H1 (cell line): Measurements from ENCODE around the gene GPR15. TPM values are rescaled to one million over a fixed set of nuclear protein-coding genes. Genes with fewer than 3 reads are reported as not detected.

ENCODE experiments used
- CTCF ChIA-PET: fragments of 300-600 bp; sonication (Branson Sonifier 250); formaldehyde crosslinking; loops from one replicate; lab custom pipeline; 2021; ENCODE audit not compliant: partially characterized antibody; lab: Charles Lee
- POLR2A ChIA-PET: fragments of 300-600 bp; sonication (Branson Sonifier 250); formaldehyde crosslinking; loops from one replicate; lab custom pipeline; 2021; ENCODE audit warnings: inconsistent platforms; ENCODE audit not compliant: partially characterized antibody; lab: Charles Lee
- DNase-seq, 2 experiments: peaks; one replicate each; pipeline versions ENCODE4 v3.0.0 to v3.0.0-alpha.2; 2010 to 2022; ENCODE audit warnings: low spot score in 2 of 2, low read depth in 1 of 2, mixed read lengths in 1 of 2
- FAIRE-seq: peaks from 2 replicates; lab custom pipeline; 2011; peaks lifted over from hg19 to GRCh38; lab: Jason Lieb, UNC
- H2AFZ ChIP-seq: 2 replicates; pipeline ENCODE4 v1.8.1; 2012; ENCODE audit warnings: low read length, inconsistent platforms
- H2AK5ac ChIP-seq: 2 replicates; pipeline ENCODE4 v1.6.1; 2013; ENCODE audit warnings: low read depth, low read length
- H2BK120ac ChIP-seq: replicated peaks from 2 replicates; pipeline ENCODE3; 2013; ENCODE audit warnings: low read depth, low read length, inconsistent platforms
- H2BK12ac ChIP-seq: 2 replicates; pipeline ENCODE4 v1.6.1; 2013; ENCODE audit warnings: low read depth, low read length
- H2BK15ac ChIP-seq: 2 replicates; pipeline ENCODE4 v1.6.1; 2013; ENCODE audit warnings: low read length
- H2BK20ac ChIP-seq: 2 replicates; pipeline ENCODE4 v1.6.1; 2013; ENCODE audit warnings: low read length
- H2BK5ac ChIP-seq: 2 replicates; pipeline ENCODE4 v1.6.1; 2013; ENCODE audit warnings: low read depth, low read length
- H3K14ac ChIP-seq: 2 replicates; pipeline ENCODE4 v1.6.1; 2013; ENCODE audit warnings: inconsistent platforms; ENCODE audit not compliant: insufficient read length
- H3K18ac ChIP-seq: 2 replicates; pipeline ENCODE4 v1.6.1; 2013; ENCODE audit warnings: low read length; ENCODE audit errors: extremely low read depth
- H3K23ac ChIP-seq: 2 replicates; pipeline ENCODE4 v1.6.1; 2013; ENCODE audit warnings: inconsistent platforms; ENCODE audit not compliant: insufficient read length
- H3K23me2 ChIP-seq: 2 replicates; pipeline ENCODE4 v1.6.1; 2013; ENCODE audit warnings: low read depth, low read length
- H3K27ac ChIP-seq: 2 replicates; pipeline ENCODE4 v1.6.1; 2011; ENCODE audit warnings: low read depth, low read length, inconsistent platforms
- H3K27me3 ChIP-seq, 4 experiments: replicated peaks in 1 of 4; 1 replicate in 1 of 4; 2 replicates in 3 of 4; pipeline versions ENCODE4 v1.6.1 to v1.8.1; 2011 to 2013; ENCODE audit warnings: low read length in 3 of 4, mild to moderate bottlenecking in 3 of 4, inconsistent platforms in 2 of 4, mixed read lengths in 2 of 4, moderate library complexity in 1 of 4; ENCODE audit not compliant: control insufficient read depth in 3 of 4, insufficient read depth in 3 of 4; ENCODE audit errors: extremely low read depth in 1 of 4
- H3K36me3 ChIP-seq, 4 experiments: 2 replicates each; pipeline versions ENCODE4 v1.6.1 to v1.8.1; 2011 to 2013; ENCODE audit warnings: mild to moderate bottlenecking in 4 of 4, low read length in 3 of 4, moderate library complexity in 2 of 4, control low read depth in 1 of 4, inconsistent platforms in 1 of 4; ENCODE audit not compliant: insufficient read depth in 4 of 4, control insufficient read depth in 2 of 4
- H3K4ac ChIP-seq: replicated peaks from 2 replicates; pipeline ENCODE3; 2013; ENCODE audit warnings: low read length, low read depth, mixed read lengths, inconsistent platforms; ENCODE audit not compliant: insufficient read length
- H3K4me1 ChIP-seq, 4 experiments: replicated peaks in 1 of 4; 1 replicate in 1 of 4; 2 replicates in 3 of 4; pipeline versions ENCODE4 v1.6.1 to v1.8.1; 2011 to 2013; ENCODE audit warnings: low read length in 3 of 4, inconsistent platforms in 2 of 4, mixed read lengths in 1 of 4; ENCODE audit not compliant: insufficient read depth in 4 of 4, control insufficient read depth in 3 of 4
- H3K4me2 ChIP-seq, 2 experiments: 2 replicates each; pipeline versions ENCODE4 v1.6.1 to v1.8.1; 2011 to 2013; ENCODE audit warnings: low read depth in 2 of 2, low read length in 2 of 2, control low read depth in 1 of 2, inconsistent platforms in 1 of 2, mild to moderate bottlenecking in 1 of 2; ENCODE audit not compliant: insufficient read depth in 1 of 2
- H3K4me3 ChIP-seq, 4 experiments: fragments of 200-600, 300-600 bp in 1 of 4; sonication (generic), shearing (Covaris generic), sonication (Bioruptor Twin) in 1 of 4; 2 replicates each; pipeline versions ENCODE4 v1.5.1 to v1.8.1; 2011 to 2016; ENCODE audit warnings: low read length in 4 of 4, low read depth in 3 of 4, control low read depth in 2 of 4, inconsistent platforms in 2 of 4, mild to moderate bottlenecking in 2 of 4, mixed read lengths in 1 of 4, moderate library complexity in 1 of 4; ENCODE audit not compliant: insufficient read depth in 2 of 4; ENCODE audit errors: extremely low read depth in 1 of 4
- H3K56ac ChIP-seq: replicated peaks from 2 replicates; pipeline ENCODE3; 2013; ENCODE audit warnings: low read depth, mild to moderate bottlenecking, mixed read lengths, low read length, inconsistent platforms; ENCODE audit not compliant: insufficient read length
- H3K79me1 ChIP-seq: 2 replicates; pipeline ENCODE4 v1.6.1; 2013; ENCODE audit warnings: low read depth, low read length, control low read depth
- H3K79me2 ChIP-seq, 2 experiments: 2 replicates each; pipeline versions ENCODE4 v1.6.1 to v1.8.1; 2012 to 2013; ENCODE audit warnings: low read length in 2 of 2, mild to moderate bottlenecking in 2 of 2, inconsistent platforms in 1 of 2; ENCODE audit not compliant: insufficient read depth in 2 of 2, control insufficient read depth in 1 of 2
- H3K9ac ChIP-seq, 4 experiments: replicated peaks in 1 of 4; 1 replicate in 1 of 4; 2 replicates in 3 of 4; pipeline versions ENCODE4 v1.6.1 to v1.8.1; 2011 to 2013; ENCODE audit warnings: low read depth in 3 of 4, low read length in 3 of 4, control low read depth in 2 of 4, mild to moderate bottlenecking in 2 of 4, moderate library complexity in 2 of 4, inconsistent platforms in 1 of 4; ENCODE audit errors: extremely low read depth in 1 of 4
- H3K9me3 ChIP-seq, 2 experiments: 2 replicates each; pipeline versions ENCODE4 v1.6.1 to v1.8.1; 2012 to 2013; ENCODE audit warnings: mild to moderate bottlenecking in 2 of 2, moderate library complexity in 2 of 2, control low read depth in 1 of 2, inconsistent platforms in 1 of 2, low read depth in 1 of 2, low read length in 1 of 2, mixed read lengths in 1 of 2; ENCODE audit not compliant: insufficient read depth in 2 of 2
- H4K20me1 ChIP-seq, 2 experiments: replicated peaks in 1 of 2; 2 replicates each; pipeline versions ENCODE3 to v1.8.1; 2011 to 2013; ENCODE audit warnings: inconsistent platforms in 2 of 2, low read length in 2 of 2, mild to moderate bottlenecking in 1 of 2; ENCODE audit not compliant: insufficient read depth in 2 of 2, control insufficient read depth in 1 of 2
- H4K5ac ChIP-seq: 2 replicates; pipeline ENCODE4 v1.6.1; 2013; ENCODE audit warnings: low read length, low read depth, mixed read lengths, inconsistent platforms; ENCODE audit not compliant: insufficient read length
- H4K8ac ChIP-seq: 2 replicates; pipeline ENCODE4 v1.8.0; 2013; ENCODE audit warnings: mild to moderate bottlenecking, moderate library complexity, low read length, inconsistent platforms; ENCODE audit not compliant: insufficient read depth; ENCODE audit errors: extremely low read depth
- H4K91ac ChIP-seq: replicated peaks from 2 replicates; pipeline ENCODE3; 2013; ENCODE audit warnings: low read length, mixed read lengths, inconsistent platforms; ENCODE audit not compliant: insufficient read length
- BCL11A ChIP-seq, 2 experiments: IDR thresholded peaks; one replicate each; pipeline ENCODE4 v1.6.1; 2011; ENCODE audit warnings: low read depth in 2 of 2, low read length in 2 of 2, mild to moderate bottlenecking in 2 of 2
- CHD1 ChIP-seq: IDR thresholded peaks from 2 replicates; pipeline ENCODE4 v1.6.1; 2012; ENCODE audit warnings: low read depth, low read length, improper control_type of control experiment
- CREB1 ChIP-seq: IDR thresholded peaks from 2 replicates; pipeline ENCODE4 v1.6.1; 2012; ENCODE audit warnings: inconsistent platforms
- NANOG ChIP-seq: IDR thresholded peaks from 2 replicates; pipeline ENCODE4 v1.6.1; 2011; ENCODE audit warnings: low read length, low read depth, mild to moderate bottlenecking, inconsistent platforms; ENCODE audit not compliant: insufficient read depth, poor library complexity, severe bottlenecking
- PHF8 ChIP-seq: fragments of 200-600 bp; sonication (generic); conservative IDR thresholded peaks from 2 replicates; pipeline ENCODE4 v1.7.1; 2012; ENCODE audit warnings: low read depth, mild to moderate bottlenecking, inconsistent platforms, low read length, moderate library complexity
- RNF2 ChIP-seq: fragments of 200-900, 300-1000 bp; sonication (generic); IDR thresholded peaks from 2 replicates; pipeline ENCODE4 v1.7.1; 2016; ENCODE audit warnings: borderline replicate concordance, low read depth, mild to moderate bottlenecking, antibody characterized with exemption, low read length; ENCODE audit not compliant: poor library complexity, severe bottlenecking; ENCODE audit errors: missing control alignments
- SIRT6 ChIP-seq: IDR thresholded peaks from one replicate; pipeline ENCODE4 v1.7.1; 2012; ENCODE audit warnings: low read length, inconsistent platforms
- SRF ChIP-seq: IDR thresholded peaks from 2 replicates; pipeline ENCODE4 v1.6.1; 2011; ENCODE audit warnings: mild to moderate bottlenecking, low read depth, low read length, moderate library complexity
- YY1 ChIP-seq: IDR thresholded peaks from 2 replicates; pipeline ENCODE4 v1.6.1; 2011; ENCODE audit warnings: low read depth, mild to moderate bottlenecking, low read length
- WGBS, 2 experiments: shearing (Covaris generic) in 1 of 2; methylation state at CpG; one replicate each; pipeline versions ENCODE4 v1.1.6 to v1.1.7; 2013 to 2015; ENCODE audit warnings: low lambda C conversion rate in 2 of 2, mixed read lengths in 2 of 2, inconsistent platforms in 1 of 2, low coverage in 1 of 2, missing lambda C conversion rate in 1 of 2; ENCODE audit not compliant: insufficient replicate concordance in 2 of 2, insufficient coverage in 1 of 2, insufficient read length in 1 of 2; ENCODE audit errors: extremely low coverage in 1 of 2, missing lambda C conversion rate in 1 of 2; 5-methylcytosine and 5-hydroxymethylcytosine counted together
- polyA plus RNA-seq, 7 experiments: library from polyadenylated mRNA; depleted of rRNA in 3 of 7; stranded (reverse) in 5 of 7; unstranded in 2 of 7; fragments of >200 nt in 5 of 7; fragments of 200-250 nt in 2 of 7; gene quantifications; 1 replicate in 5 of 7; 2 replicates in 1 of 7; 4 replicates in 1 of 7; pipeline versions ENCODE4 v1.2.1 to v1.2.3, GENCODE V29; 2011 to 2013; ENCODE audit warnings: missing spikeins in 2 of 7, mixed read lengths in 2 of 7
- total RNA-seq: library from RNA; stranded (reverse); fragmentation: NEBNext Ultra II Directional; extraction: Animal tissue kit (Norgen Biotek cat#: 25700); gene quantifications from 2 replicates; pipeline ENCODE4 v1.2.1, GENCODE V29; 2021

The GPR15 gene
- total and polyA plus RNA-seq, 2 of the 8 experiments (the other 6 are each of a cell fraction or from before 2014, with no cell fraction given), result not detected

- no peak overlapping the region for H3K56ac ChIP-seq
- no peak overlapping the region for H2AFZ ChIP-seq
- H3K23ac ChIP-seq, result no peak overlapping the region
- no peak overlapping the region for H2AK5ac ChIP-seq
- 98% methylated on average over 4 of the region's 4 CpGs; no CpG with 5 or more reads in 1 of the 2 experiments for whole genome bisulfite sequencing, 2 experiments
- no peak overlapping the region for H3K14ac ChIP-seq
- no peak overlapping the region for H4K5ac ChIP-seq
- H3K9ac ChIP-seq, result no peak overlapping the region
- no peak overlapping the region for H3K4me3 ChIP-seq
- TF ChIP-seq NANOG (no peak), RNF2 (no peak), SRF (no peak), YY1 (no peak), CHD1 (no peak), PHF8 (no peak), CREB1 (no peak), SIRT6 (no peak), BCL11A (IDR thresholded peaks at IDR 0.05; ENCODE audit: low read depth in 2 of 2, low read length in 2 of 2) (no peak)
- H2BK5ac ChIP-seq, result no peak overlapping the region
- H4K20me1 ChIP-seq, result peaks cover 0 to 3% of the 10 kb centered on the region in 2 experiments
- DNase-seq (no peak), FAIRE-seq (no peak)
- H3K27me3 ChIP-seq, result no peaks in the 10 kb centered on the region
- CTCF ChIA-PET, result interaction anchor here (0.8 to 1.9 kb wide), 2 partner anchors 12 to 1170 kb away, joined by 3 to 5 read pairs; no protein-coding TSS in a partner anchor
- no peak overlapping the region for H2BK20ac ChIP-seq
- H3K4ac ChIP-seq, result no peak overlapping the region
- no peak overlapping the region; the same call in 1 of the 2 replicates for H3K27ac ChIP-seq
- H2BK120ac ChIP-seq, result no peak overlapping the region
- no peak overlapping the region for H4K8ac ChIP-seq
- POLR2A ChIA-PET, result interaction anchor here (1.2 kb wide), 1 partner anchor 9 kb away, joined by 3 read pairs; the partner anchor contains the start of gene CPOX
- H3K79me1 ChIP-seq, result no peaks in the 10 kb centered on the region
- H2BK12ac ChIP-seq, result no peak overlapping the region
- no peak overlapping the region for H2BK15ac ChIP-seq
- no peak overlapping the region for H3K18ac ChIP-seq
- no peaks in the 10 kb centered on the region for H3K79me2 ChIP-seq
- peaks cover 0 to 5% (median 2%) of the 10 kb centered on the region in 4 experiments; a peak in 1 of 7 replicates for H3K4me1 ChIP-seq
- no peaks in the 10 kb centered on the region for H3K23me2 ChIP-seq
- peaks cover 0 to 56% (median 23%) of the 10 kb centered on the region in 4 experiments; a peak in 6 of 8 replicates for H3K36me3 ChIP-seq
- H4K91ac ChIP-seq, result no peak overlapping the region
- no peaks in the 10 kb centered on the region for H3K9me3 ChIP-seq
- no peak overlapping the region for H3K4me2 ChIP-seq
These were observed 52.0 kb downstream of the GPR15 start for GRCh38 chr3:98583766-98584165.
